CD4-positive, alpha-beta T cell treated with Interferon gamma for 1 hour (primary cell): ENCODE data around the gene IRF3.

ENCODE experiments used
- DNase-seq: peaks from one replicate; pipeline ENCODE4 v3.0.0-alpha.2; 2020

Gene IRF3

GRCh38 chr19:49687150-49687549 is 21.5 kb upstream of the IRF3 start:
- DNase-seq = no peak

- no peak for DNase-seq
Measured at GRCh38 chr19:49686503-49687088, 20.9 kb upstream of the IRF3 start.

DNA sequence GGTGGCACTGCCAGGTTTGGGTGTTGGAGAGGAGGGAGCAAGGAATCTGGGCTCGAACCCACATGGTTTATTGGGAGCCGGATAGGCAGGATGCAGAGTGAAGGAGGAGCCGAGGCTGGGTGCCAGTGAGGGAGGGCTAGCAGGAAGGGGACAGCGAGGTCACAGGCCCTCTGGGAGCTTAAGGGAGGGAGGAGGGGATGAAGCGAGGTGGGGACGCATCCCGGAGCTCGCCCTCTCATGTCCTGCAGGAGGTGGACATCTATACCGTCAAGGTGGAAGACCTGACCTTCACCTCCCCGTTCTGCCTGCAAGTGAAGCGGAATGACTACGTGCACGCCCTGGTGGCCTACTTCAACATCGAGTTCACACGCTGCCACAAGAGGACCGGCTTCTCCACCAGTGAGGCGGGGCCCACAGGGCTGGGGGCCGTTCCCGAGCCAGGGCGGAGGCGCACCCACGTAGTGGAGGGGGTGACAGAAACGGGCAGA is 20.2 kb upstream of the IRF3 start:
- no peak for DNase-seq

DNA sequence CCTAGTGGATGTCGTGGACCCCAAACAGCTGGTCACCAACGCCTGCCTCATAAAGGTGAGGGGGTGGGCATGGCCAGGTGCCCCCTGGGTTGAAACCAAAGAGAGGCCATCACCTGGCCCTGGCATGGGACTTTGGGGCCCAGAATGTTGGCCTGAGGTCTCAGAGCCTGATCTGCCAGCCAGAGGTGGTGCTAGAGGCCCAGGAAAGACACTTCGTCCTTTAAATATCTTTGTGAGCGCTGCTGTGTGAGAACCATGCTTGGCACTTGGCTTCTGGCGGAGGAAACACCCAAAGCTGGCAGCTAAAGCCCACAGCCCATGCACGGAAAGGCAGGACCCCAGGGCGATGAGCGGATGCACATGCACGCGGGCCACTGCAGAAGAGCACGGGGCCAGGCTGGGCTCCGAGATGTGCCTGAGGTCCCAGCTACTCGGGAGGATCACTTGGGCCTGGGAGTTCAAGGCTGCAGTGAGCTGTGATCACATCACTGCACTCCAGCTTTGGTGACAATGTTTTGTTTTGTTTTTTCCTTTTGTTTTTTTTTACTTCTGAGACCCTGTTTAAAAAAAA is 19.4 kb upstream of the IRF3 start:
- DNase-seq = no peak

DNA sequence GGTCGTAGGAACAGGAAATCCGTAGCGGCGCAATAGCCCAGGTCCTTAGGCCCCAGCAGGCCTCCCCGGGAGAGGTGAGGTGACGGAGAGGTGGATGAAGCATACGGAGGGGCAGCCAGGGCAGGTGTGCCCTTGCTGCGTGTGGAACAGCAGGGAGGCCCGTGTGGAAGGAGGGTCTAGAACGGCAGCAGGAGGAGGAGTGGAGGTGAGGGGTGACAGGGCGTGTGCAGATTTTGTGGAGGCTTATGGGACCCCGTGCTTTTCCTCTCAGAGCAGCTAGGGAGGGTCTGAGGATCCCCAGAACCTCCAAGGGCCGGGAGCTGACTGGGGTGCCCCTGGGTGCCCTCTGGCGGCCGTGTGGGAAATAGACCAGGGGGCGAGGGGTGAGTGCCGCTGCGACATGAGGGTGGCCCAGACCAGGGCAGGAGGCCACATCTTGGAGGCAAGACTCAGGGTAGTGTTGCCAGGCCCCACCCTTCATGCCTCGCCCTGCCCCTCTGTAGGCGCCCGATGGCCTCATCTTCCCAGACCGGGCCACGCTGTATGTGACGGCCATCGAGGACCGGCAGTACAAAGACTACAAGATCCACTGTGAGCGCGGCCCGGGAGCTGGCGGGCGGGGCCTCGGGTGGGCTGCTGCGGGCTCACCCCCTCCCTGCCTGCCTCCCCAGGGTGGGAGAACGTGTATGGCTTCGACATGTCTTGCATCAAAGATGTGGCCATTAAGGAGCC is 18.8 kb upstream of the IRF3 start:
- DNase-seq = no peak

GRCh38 chr19:49683814-49684250 is 18.2 kb upstream of the IRF3 start:
- DNase-seq = no peak

GRCh38 chr19:49682274-49682673 is 16.6 kb upstream of the IRF3 start:
- DNase-seq = no peak

DNA sequence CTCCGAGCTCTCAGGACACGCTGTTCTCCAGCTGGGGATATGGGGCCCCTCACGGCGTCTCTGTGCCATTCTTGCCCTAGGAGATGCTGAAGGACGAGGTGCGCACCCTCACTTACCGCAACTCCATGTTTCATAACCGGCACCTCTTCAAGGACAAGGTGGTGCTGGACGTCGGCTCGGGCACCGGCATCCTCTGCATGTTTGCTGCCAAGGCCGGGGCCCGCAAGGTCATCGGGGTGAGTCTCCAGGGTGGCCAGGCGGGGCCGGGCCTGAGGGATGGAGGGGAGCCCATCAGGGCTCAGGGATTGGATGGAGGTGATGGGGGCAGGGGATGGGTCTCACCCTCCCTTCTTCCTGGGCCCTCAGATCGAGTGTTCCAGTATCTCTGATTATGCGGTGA is 16.2 kb upstream of the IRF3 start:
- no peak for DNase-seq

DNA sequence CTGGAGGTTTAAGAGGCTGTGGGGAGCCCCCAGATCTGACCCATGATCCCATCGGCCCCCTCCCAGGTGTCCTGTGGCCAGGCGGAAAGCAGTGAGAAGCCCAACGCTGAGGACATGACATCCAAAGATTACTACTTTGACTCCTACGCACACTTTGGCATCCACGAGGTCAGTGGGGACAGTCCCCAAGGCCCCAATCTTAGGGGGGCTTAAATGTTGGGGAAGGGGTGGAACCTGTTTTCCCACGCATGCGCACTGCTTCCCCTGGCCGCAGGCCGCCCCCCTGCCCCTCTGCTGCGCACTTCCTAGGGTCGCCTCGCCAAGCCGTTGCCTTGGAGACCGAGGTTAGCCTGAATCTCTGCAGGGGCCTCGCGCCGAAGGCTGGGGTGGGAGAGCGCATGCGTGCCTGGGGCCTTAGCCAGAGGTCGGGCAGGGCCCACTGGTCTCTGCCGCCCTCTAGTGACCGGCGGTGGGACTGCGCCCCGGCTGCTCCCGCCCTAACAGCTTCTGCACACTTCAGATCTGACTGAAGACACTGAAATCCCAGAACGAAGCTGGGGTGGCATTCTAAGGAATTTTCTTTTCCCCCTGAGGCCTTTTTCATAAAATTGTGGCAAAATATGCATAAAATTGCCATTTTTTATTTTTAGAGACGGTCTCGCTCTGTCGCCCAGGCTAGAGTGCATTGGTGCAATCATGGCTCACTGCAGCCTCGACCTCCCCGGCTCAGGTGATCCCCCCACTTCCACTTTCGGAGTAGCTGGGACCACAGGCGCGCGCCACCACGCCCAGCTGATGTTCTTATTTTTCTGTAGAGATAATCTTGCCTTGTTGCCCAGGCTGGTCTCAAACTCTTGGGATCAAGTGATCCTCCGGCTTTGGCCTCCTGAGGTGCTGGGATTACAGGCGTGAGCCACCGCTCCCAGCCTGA is 15.0 kb upstream of the IRF3 start:
- peak; percentile 90 for DNase-seq

DNA sequence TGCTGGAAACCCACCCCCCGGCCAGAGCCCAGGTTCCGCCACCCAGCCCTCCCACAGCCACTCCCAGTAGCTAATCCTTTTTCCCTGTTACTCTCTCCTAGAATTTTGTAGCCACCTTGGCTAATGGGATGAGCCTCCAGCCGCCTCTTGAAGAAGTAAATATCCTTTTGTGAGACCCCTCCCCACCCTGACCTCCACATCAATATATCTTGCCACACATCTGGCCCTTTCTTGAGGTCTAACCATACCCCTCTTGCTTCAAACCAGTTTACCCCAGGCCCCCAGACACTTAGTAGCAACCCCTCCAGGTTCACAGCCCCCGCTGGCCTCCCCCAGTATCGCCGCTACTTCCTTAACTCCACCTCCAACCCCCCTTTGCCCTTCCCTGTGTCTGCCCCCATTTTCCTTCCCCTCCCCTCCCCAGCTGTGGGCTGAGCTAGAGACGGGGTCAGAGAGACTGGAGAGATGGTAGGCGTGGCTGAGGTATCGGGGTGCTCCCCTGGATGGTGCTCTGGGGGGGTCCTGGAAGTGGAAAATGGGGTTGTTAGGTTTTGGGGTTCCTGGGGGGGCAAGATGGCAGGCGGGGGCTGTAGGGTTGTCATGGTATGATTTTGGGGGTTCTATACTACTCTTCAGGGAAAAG is 14.2 kb upstream of the IRF3 start:
- DNase-seq = no peak

GRCh38 chr19:49678985-49679770 is 13.5 kb upstream of the IRF3 start:
- DNase-seq = no peak

DNA sequence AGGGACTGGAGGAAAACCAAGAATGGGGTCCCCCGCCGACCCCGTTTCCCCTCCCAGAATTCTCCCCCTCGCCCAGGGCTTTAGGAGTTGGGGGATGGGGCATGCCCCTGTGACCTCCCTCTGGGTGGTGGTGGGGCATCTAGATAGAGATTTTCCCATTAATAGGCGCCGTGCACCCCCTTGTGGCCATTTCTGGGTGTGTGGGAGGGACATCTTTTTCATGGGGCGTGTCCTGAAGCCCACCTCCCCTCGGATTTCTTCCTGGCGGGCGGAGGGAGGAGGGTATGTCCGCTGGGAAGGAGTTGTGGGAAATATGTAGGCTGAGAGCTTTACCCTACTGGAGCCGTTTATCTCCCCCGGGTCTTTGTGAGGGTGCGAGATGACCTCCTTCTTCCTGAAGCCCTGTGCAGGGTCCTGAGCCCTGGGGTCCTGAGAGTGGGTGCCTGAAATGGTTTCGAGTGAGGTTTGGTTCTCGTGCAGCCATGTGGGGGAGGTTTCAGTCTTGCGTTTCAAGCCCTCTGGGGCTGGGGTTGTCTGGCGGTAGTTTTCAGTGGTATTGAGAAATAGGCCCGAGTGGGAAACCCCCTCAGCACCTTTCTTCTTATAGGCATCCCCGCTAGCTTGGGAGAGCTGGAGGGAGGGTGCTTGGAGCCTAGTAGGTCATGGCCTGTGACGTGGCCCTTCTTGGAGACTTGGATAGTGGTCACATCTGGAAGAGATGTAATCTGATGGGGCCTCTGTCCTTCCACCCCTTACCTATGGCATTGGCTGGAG is 12.4 kb upstream of the IRF3 start:
- DNase-seq = peak; percentile 77

DNA sequence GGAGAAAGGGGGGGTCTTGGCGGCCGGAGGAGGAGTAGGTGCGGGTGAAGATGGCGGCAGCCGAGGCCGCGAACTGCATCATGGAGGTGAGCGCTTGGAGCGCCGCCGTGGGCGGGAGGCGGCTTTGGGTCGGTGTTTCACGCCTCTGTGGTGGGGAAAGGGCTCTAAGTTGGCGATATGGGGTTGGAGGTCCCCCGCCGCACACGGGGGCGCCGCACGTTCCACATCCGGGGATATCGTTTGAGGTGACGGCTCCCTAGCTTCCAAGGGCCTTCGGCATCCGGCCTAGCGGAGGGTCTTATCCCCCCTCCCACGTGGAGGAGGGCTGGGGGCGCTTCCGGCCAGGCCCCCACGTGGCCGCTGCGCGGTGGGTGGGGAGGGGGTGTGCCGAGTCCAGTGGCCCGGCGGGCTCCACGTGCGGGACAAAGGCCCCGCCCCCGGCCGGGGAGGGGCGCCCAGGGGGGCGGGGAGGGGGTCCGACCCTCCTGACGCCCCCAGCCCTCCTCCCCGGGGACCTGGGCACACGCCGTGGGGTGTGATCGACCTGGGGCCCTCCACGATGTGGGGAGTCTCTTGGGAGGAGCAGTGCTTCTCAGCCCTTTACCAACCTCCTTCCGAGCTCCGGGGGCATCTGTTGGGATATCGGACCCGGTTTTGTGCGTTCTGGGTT is 11.7 kb upstream of the IRF3 start, which contains the start of gene PRMT1:
TSS of gene PRMT1 (plus strand) at position 41 of the 670 bp plus-strand sequence. CDS start at position 51, 10 bp downstream.
- DNase-seq = peak; percentile 62

- DNase-seq = peak; percentile 100
Measured at GRCh38 chr19:49676784-49677230, 11.2 kb upstream of the IRF3 start.

GRCh38 chr19:49676136-49676783 is 10.6 kb upstream of the IRF3 start:
- no peak for DNase-seq

- peak; percentile 77 for DNase-seq
Measured at GRCh38 chr19:49672131-49672919, 6.7 kb upstream of the IRF3 start.

DNA sequence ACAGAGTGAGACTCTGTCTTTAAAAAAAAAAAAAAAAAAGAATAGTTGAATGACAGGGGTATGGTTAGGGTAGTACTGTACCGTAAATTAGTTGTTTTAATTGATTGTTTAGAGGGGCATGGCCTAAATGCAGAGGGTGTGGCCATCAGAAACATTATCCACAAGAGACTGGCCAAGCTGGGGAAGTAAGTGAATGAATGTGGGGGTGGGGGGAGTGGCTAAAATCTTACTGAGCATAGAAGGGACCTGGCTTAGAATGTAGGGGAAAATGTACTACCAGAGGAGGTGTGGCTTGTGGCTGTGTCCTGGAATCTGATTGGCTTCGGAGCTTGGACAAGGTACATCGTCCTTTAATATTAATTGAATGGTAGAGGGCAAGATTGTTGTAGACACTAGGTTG is 3.9 kb upstream of the IRF3 start:
- no peak for DNase-seq

DNA sequence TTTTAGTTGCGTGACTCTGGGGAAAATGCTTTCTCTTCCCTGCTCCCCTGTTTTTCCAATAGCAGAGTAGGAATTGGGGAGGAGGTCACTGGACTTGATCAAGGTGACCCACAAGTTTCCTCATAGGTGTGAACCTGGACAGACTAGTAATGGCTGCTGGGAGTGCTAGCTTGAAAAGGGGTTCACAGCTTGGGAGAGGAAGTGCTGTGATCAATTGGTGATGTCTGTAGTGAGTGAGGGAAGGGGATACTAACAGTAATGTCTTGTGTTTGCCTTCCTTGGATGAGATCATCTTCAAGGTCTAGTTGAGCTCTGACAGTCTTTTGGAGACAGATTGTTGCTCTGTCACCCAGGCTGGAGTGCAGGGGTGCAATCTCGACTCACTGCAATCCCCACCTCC is 1.8 kb upstream of the IRF3 start:
- DNase-seq = no peak

DNA sequence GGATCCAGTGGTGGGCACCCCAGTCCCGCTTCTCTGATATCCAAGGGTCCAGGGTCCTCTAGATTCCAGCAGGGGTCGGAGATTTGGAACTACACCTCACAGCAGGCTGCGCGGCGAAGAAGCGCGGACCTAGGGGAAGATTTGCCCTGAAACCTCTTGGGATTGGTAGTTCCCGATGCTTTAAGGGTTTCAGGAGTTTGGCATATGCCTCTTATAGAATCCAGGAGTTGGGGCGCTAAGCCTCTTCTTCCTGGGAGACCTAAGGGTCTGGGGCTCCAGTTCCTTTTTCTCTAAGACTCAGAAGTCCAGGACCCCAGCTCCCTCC is 425 bp upstream of the IRF3 start:
- DNase-seq = no peak
